Caco-2 (cell line): ENCODE measurements around the gene AKAP7. TPM values are rescaled to one million over a fixed set of nuclear protein-coding genes. Genes with fewer than 3 reads are reported as not detected.

ENCODE experiments used
- BruUV-seq: library from RNA; stranded (reverse); fragments of 400-500 nt; replicated peaks from 2 replicates; lab custom pipeline; 2021; lab: Mats Ljungman, UMichigan
- CTCF ChIA-PET: fragments of 300-600 bp; sonication (Branson Sonifier 250); formaldehyde crosslinking; loops from one replicate; lab custom pipeline; 2022; ENCODE audit warnings: antibody characterized with exemption; lab: Charles Lee
- POLR2A ChIA-PET: fragments of 300-600 bp; sonication (Branson Sonifier 250); formaldehyde crosslinking; loops from one replicate; lab custom pipeline; 2022; ENCODE audit warnings: antibody characterized with exemption; lab: Charles Lee
- DNase-seq, 2 experiments: peaks; one replicate each; pipeline versions ENCODE4 v3.0.0 to v3.0.0-alpha.2; 2020 to 2022
- H3K27me3 ChIP-seq: replicated peaks from 2 replicates; pipeline ENCODE4 v1.6.0; 2011; ENCODE audit warnings: low read length; ENCODE audit not compliant: control insufficient read depth, insufficient read depth
- H3K36me3 ChIP-seq: 2 replicates; pipeline ENCODE4 v1.5.1; 2011; ENCODE audit warnings: low read length; ENCODE audit not compliant: control insufficient read depth, insufficient read depth
- H3K4me1 ChIP-seq: fragments of 250-450 bp; sonication (Bioruptor Pico); 2 replicates; pipeline ENCODE4 v1.5.1; 2020; ENCODE audit warnings: mild to moderate bottlenecking
- H3K4me3 ChIP-seq: 2 replicates; pipeline ENCODE4 v1.5.1; 2011; ENCODE audit warnings: low read depth, mild to moderate bottlenecking, control low read depth, low read length
- H3K9me3 ChIP-seq: fragments of 250-450 bp; sonication (Bioruptor Pico); 2 replicates; pipeline ENCODE4 v1.5.1; 2020; ENCODE audit warnings: mild to moderate bottlenecking, moderate library complexity
- H3K27ac Mint-ChIP-seq: one replicate; pipeline ENCODE4 v1.8.0; 2022; ENCODE audit warnings: mixed read lengths; ENCODE audit not compliant: unreplicated experiment
- H3K27me3 Mint-ChIP-seq: one replicate; pipeline ENCODE4 v1.8.0; 2022; ENCODE audit warnings: mixed read lengths; ENCODE audit not compliant: insufficient read depth, unreplicated experiment
- H3K36me3 Mint-ChIP-seq: one replicate; pipeline ENCODE4 v1.8.0; 2022; ENCODE audit warnings: mild to moderate bottlenecking, mixed read lengths; ENCODE audit not compliant: insufficient read depth, unreplicated experiment
- H3K4me1 Mint-ChIP-seq: one replicate; pipeline ENCODE4 v1.8.0; 2022; ENCODE audit warnings: low read depth, mixed read lengths; ENCODE audit not compliant: unreplicated experiment
- H3K4me3 Mint-ChIP-seq: one replicate; pipeline ENCODE4 v1.8.0; 2022; ENCODE audit warnings: mild to moderate bottlenecking, moderate library complexity, mixed read lengths; ENCODE audit not compliant: unreplicated experiment
- H3K9me3 Mint-ChIP-seq: one replicate; pipeline ENCODE4 v1.8.0; 2022; ENCODE audit warnings: mixed read lengths; ENCODE audit not compliant: unreplicated experiment
- intact Hi-C: fragments of 100-400 bp; cut with micrococcal nuclease; formaldehyde crosslinking; loops from one replicate; pipeline ENCODE4 v1.10.0; 2022; ENCODE audit not compliant: unreplicated experiment
- total RNA-seq: library from RNA; stranded (reverse); gene quantifications from 2 replicates; pipeline ENCODE4 v1.2.3, GENCODE V29; 2022
- TF ChIP-seq, protein P1 (sequence below), 2 experiments: fragments of 200-600 bp in 1 of 2; IDR thresholded peaks; 1 replicate in 1 of 2; 2 replicates in 1 of 2; pipeline versions ENCODE4 v1.5.1 to v1.8.0; 2011 to 2022; ENCODE audit warnings: antibody characterized with exemption in 1 of 2, control low read depth in 1 of 2, inconsistent platforms in 1 of 2, low read depth in 1 of 2, low read length in 1 of 2, mild to moderate bottlenecking in 1 of 2, moderate library complexity in 1 of 2; ENCODE audit not compliant: insufficient read depth in 1 of 2, severe bottlenecking in 1 of 2, unreplicated experiment in 1 of 2

AKAP7 gene
- total RNA-seq, 1 experiment from 2014 or later, result 5.6 TPM

DNA sequence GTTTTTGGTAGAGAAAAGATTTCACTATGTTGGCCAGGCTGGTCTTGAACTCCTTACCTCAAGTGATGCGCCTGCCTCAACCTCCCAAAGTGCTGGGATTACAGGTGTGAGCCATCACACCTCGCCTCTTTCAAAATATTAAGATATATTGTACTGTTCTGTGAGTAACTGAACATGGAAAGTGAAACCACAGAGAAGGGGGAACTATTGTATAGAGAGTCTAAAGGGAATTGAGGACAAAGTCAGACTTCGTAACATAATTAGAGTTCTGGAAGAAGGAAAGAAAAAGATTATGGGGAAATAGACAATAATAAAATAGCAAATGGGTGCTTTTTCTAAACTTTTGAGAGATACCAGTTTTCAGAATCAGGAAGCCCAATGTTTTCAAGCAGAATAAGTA, 17.4 kb upstream of the AKAP7 start:
- ChIA-PET POLR2A (no interaction called here), CTCF (interaction anchor here (1.4 kb wide), 1 partner anchor 63 kb away, joined by 4 read pairs; no protein-coding TSS in a partner anchor)
- peaks cover 7% of the 10 kb centered on the region for H3K4me1 ChIP-seq
- Mint-ChIP-seq H3K27ac (no peak overlapping the region), H3K4me3 (no peak overlapping the region), H3K9me3 (no peaks in the 10 kb centered on the region), H3K4me1 (no peaks in the 10 kb centered on the region), H3K36me3 (no peaks in the 10 kb centered on the region), H3K27me3 (no peaks in the 10 kb centered on the region)
- no TSS peak for BruUV-seq
- H3K9me3 ChIP-seq, result no peaks in the 10 kb centered on the region
- H3K36me3 ChIP-seq, result no peaks in the 10 kb centered on the region
- H3K27me3 ChIP-seq, result no peaks in the 10 kb centered on the region
- no peak overlapping the region for H3K4me3 ChIP-seq
- TF ChIP-seq, protein P1, sequence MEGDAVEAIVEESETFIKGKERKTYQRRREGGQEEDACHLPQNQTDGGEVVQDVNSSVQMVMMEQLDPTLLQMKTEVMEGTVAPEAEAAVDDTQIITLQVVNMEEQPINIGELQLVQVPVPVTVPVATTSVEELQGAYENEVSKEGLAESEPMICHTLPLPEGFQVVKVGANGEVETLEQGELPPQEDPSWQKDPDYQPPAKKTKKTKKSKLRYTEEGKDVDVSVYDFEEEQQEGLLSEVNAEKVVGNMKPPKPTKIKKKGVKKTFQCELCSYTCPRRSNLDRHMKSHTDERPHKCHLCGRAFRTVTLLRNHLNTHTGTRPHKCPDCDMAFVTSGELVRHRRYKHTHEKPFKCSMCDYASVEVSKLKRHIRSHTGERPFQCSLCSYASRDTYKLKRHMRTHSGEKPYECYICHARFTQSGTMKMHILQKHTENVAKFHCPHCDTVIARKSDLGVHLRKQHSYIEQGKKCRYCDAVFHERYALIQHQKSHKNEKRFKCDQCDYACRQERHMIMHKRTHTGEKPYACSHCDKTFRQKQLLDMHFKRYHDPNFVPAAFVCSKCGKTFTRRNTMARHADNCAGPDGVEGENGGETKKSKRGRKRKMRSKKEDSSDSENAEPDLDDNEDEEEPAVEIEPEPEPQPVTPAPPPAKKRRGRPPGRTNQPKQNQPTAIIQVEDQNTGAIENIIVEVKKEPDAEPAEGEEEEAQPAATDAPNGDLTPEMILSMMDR (IDR thresholded peaks at IDR 0.05; ENCODE audit: insufficient read depth in 1 of 2, low read depth in 1 of 2, low read length in 1 of 2, severe bottlenecking in 1 of 2, unreplicated experiment in 1 of 2), result no peak
- DNase-seq, result no peak
- intact Hi-C loops, result loop anchor here (5.0 kb wide), 1 partner anchor 414 kb away; no protein-coding TSS in a partner anchor

DNA sequence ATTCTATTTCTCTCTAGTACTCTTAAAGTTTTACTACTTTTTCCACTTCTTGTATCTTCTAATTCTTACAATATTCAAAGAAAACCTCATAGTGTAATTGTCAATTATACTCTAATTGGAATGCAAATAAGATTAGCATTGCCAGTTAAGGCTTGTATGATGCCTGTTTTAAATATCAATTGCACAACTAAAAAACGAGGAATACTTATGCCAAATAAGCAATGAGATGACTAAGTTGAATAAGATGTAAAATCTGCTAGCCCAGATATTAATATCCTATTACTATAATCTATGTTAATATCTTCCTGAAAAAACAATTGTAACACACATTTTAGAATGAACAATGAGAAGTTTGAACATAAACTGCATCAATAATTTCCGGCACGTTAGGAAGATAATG, 13.3 kb upstream of the AKAP7 start:
- POLR2A ChIA-PET, result no interaction called here
- H3K4me1 ChIP-seq, result peaks cover 4% of the 10 kb centered on the region; the same call in 1 of the 2 replicates
- intact Hi-C loops, result no loop called here
- H3K36me3 ChIP-seq, result no peaks in the 10 kb centered on the region
- Mint-ChIP-seq H3K9me3 (no peaks in the 10 kb centered on the region), H3K4me1 (peaks cover 11% of the 10 kb centered on the region), H3K36me3 (no peaks in the 10 kb centered on the region), H3K4me3 (no peak overlapping the region), H3K27me3 (no peaks in the 10 kb centered on the region), H3K27ac (no peak overlapping the region)
- no TSS peak for BruUV-seq
- H3K9me3 ChIP-seq, result no peaks in the 10 kb centered on the region
- TF ChIP-seq, protein P1 (IDR thresholded peaks at IDR 0.05; ENCODE audit: insufficient read depth in 1 of 2, low read depth in 1 of 2, low read length in 1 of 2, severe bottlenecking in 1 of 2, unreplicated experiment in 1 of 2), result no peak
- H3K4me3 ChIP-seq, result no peak overlapping the region
- CTCF ChIA-PET, result no interaction called here
- no peak for DNase-seq
- H3K27me3 ChIP-seq, result no peaks in the 10 kb centered on the region

DNA sequence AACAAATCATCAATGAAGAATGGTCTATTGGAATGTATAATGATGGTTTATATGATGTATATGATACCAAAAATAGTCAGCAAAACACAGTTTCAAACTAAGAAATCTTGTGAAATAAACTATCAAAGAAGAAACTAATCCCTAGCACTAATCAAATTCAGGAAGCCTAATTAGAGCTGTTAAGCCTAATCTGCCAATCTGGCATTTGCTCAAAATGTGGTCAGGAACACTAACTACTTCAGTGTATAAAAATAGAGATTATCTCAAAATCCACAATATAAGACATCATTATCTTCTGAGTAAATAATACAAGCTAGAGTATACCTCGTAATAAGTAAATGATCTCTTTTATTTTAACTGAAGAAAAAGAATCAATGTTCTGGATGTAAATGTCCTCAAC, 12.8 kb upstream of the AKAP7 start:
- H3K4me3 Mint-ChIP-seq, result no peak overlapping the region
- no peak for DNase-seq
- H3K9me3 Mint-ChIP-seq, result no peaks in the 10 kb centered on the region
- Histone ChIP-seq H3K9me3 (no peaks in the 10 kb centered on the region), H3K36me3 (no peaks in the 10 kb centered on the region), H3K4me3 (no peak overlapping the region), H3K4me1 (peaks cover 4% of the 10 kb centered on the region; the same call in 1 of the 2 replicates), H3K27me3 (no peaks in the 10 kb centered on the region)
- no TSS peak for BruUV-seq
- CTCF ChIA-PET, result interaction anchor here (0.6 kb wide), 1 partner anchor 424 kb away, joined by 3 read pairs; no protein-coding TSS in a partner anchor
- H3K27ac Mint-ChIP-seq, result no peak overlapping the region
- no peaks in the 10 kb centered on the region for H3K36me3 Mint-ChIP-seq
- POLR2A ChIA-PET, result no interaction called here
- intact Hi-C loops, result no loop called here
- TF ChIP-seq, protein P1 (IDR thresholded peaks at IDR 0.05; ENCODE audit: insufficient read depth in 1 of 2, low read depth in 1 of 2, low read length in 1 of 2, severe bottlenecking in 1 of 2, unreplicated experiment in 1 of 2), result no peak
- peaks cover 11% of the 10 kb centered on the region for H3K4me1 Mint-ChIP-seq
- no peaks in the 10 kb centered on the region for H3K27me3 Mint-ChIP-seq
